ENCODE measurements around the gene IDH3G. TPM values are rescaled to one million over a fixed set of nuclear protein-coding genes. Genes with fewer than 3 reads are reported as not detected.

IDH3G gene
- polyA plus RNA-seq, 3 donors, result 115 to 201 (median 130) TPM

DNA sequence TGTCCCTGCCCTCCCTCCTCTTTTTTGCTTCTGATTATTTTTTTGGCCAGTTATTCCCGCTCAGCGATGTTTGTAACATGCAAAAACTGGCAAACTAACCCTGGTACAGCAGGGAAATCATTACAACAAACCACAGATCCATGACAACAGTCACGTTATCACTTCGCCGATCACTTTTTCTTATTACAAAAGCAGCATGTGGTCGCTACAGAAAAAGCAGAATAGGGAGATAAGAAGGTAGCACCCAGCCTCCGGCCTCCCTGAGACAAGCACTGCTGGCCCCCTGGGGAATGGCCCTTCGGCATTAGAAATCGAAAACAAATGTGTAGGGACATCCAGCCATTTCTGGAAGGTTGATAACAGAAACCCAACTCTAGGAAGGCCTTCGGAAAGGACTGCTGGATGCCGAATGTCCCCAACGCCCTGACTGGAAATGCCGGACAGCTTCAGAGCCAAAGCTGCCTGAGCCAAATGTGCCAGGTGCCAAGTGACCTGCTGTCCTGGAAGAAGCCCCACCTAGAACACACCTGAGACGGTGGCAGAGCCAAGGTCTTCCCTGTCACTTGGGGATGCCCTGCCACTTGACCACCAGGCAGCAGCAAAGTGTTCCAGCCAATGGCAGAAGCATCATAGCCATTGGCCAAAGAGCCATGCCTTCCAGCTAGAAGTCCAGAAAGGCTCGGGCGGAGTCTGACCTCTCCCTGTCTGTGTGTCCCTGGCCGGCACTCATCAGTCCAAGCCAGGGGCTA is 2.9 kb downstream of the IDH3G start:
- H3K36me3 ChIP-seq (replicated peaks in 1 of 2; ENCODE audit: control insufficient read depth in 1 of 2, insufficient read depth in 2 of 2, low read length in 2 of 2), result peaks cover 47 to 61% of the 10 kb centered on the region in 2 donors
- Mint-ChIP-seq H3K9me3 (peaks cover 0 to 30% (median 11%) of the 10 kb centered on the region in 7 donors), H3K27ac (no peak overlapping the region)

DNA sequence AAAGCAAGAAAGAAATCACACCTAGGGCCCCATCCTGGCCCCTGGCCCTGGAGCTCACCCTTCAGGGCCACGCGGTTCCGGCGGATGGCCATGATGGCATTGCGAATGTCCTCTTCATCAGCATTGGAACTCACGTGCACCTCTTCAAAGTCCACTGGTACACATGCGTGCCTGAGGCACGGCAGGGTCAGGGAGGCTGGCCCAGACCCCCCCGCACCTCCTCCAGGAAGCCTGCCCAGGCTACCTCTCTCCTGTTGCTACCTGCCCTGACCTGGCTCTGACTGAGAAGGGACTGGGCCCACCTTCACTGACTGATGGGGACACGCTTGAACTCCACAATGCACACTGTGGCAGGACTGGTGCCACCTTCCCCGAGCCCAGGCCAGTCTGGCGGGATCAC is 4.5 kb downstream of the IDH3G start:
- Histone ChIP-seq H3K36me3 (replicated peaks in 1 of 2; ENCODE audit: control insufficient read depth in 1 of 2, insufficient read depth in 2 of 2, low read length in 2 of 2) (peaks cover 58 to 69% of the 10 kb centered on the region in 2 donors), H3K27me3 (ENCODE audit: control insufficient read depth in 2 of 2, insufficient read depth in 2 of 2, low read length in 2 of 2) (no peaks in the 10 kb centered on the region), H3K4me2 (replicated peaks; ENCODE audit: extremely low read depth, low read length, poor library complexity, severe bottlenecking) (no peak overlapping the region), H2AFZ (ENCODE audit: insufficient read depth, low read depth, low read length, poor library complexity, severe bottlenecking) (no peak overlapping the region), H4K20me1 (ENCODE audit: insufficient read depth, low read length) (peaks cover 57% of the 10 kb centered on the region), H3K79me2 (ENCODE audit: insufficient read depth, low read length) (peaks cover 36% of the 10 kb centered on the region), H3K4me1 (ENCODE audit: control insufficient read depth in 1 of 2, insufficient read depth in 2 of 2, low read length in 2 of 2) (peaks cover 12 to 19% of the 10 kb centered on the region in 2 donors), H3K4me3 (replicated peaks in 1 of 3; ENCODE audit: low read depth in 2 of 3, low read length in 3 of 3) (no peak overlapping the region), H3K9ac (ENCODE audit: insufficient read depth, low read length, poor library complexity, severe bottlenecking) (no peak overlapping the region), H3K9me3 (replicated peaks in 1 of 2; ENCODE audit: control insufficient read depth in 1 of 2, insufficient read depth in 1 of 2, low read length in 2 of 2) (peaks cover 0 to 15% of the 10 kb centered on the region in 2 donors), H3K27ac (ENCODE audit: low read depth in 1 of 2, low read length in 2 of 2) (no peak overlapping the region)
- no peak for DNase-seq
- no peak for TF ChIP-seq CTCF (IDR thresholded peaks at IDR 0.05)
- Mint-ChIP-seq H3K27ac (peak overlapping the region in 1 of 7 donors; percentile 54), H3K36me3 (peaks cover 41 to 68% of the 10 kb centered on the region in 2 donors), H3K27me3 (ENCODE audit: low read depth in 3 of 3) (peaks cover 0 to 8% (median 2%) of the 10 kb centered on the region in 3 donors), H3K9me3 (peaks cover 0 to 18% (median 0%) of the 10 kb centered on the region in 7 donors), H3K4me3 (no peak overlapping the region), H3K4me1 (peaks cover 12% of the 10 kb centered on the region)
- 96% methylated on average over 7 of the region's 12 CpGs for WGBS (ENCODE audit: insufficient coverage)
- intact Hi-C loops (cut with micrococcal nuclease), result loop anchor here (5.0 to 10.0 kb wide), 4 partner anchors 135 to 835 kb away; partner anchors contain the start of gene ARHGAP4 (in 2 of the 2)

More for the DNA sequence above, 2.9 kb downstream of the IDH3G start:
- no peak overlapping the region for H3K27ac ChIP-seq (ENCODE audit: low read depth in 1 of 2, low read length in 2 of 2)
- no peak overlapping the region for H3K4me2 ChIP-seq (replicated peaks; ENCODE audit: extremely low read depth, low read length, poor library complexity, severe bottlenecking)
- TF ChIP-seq CTCF (IDR thresholded peaks at IDR 0.05), result no peak
- peaks cover 33 to 56% of the 10 kb centered on the region in 2 donors for H3K36me3 Mint-ChIP-seq
- H3K79me2 ChIP-seq (ENCODE audit: insufficient read depth, low read length), result peaks cover 51% of the 10 kb centered on the region
- DNase-seq, result no peak
- H3K9me3 ChIP-seq (replicated peaks in 1 of 2; ENCODE audit: control insufficient read depth in 1 of 2, insufficient read depth in 1 of 2, low read length in 2 of 2), result peaks cover 0 to 15% of the 10 kb centered on the region in 2 donors
- H3K27me3 Mint-ChIP-seq (ENCODE audit: low read depth in 3 of 3), result peaks cover 0 to 8% (median 2%) of the 10 kb centered on the region in 3 donors
- peaks cover 57% of the 10 kb centered on the region for H4K20me1 ChIP-seq (ENCODE audit: insufficient read depth, low read length)
- no peak overlapping the region for H3K9ac ChIP-seq (ENCODE audit: insufficient read depth, low read length, poor library complexity, severe bottlenecking)
- peaks cover 21 to 35% of the 10 kb centered on the region in 2 donors for H3K4me1 ChIP-seq (ENCODE audit: control insufficient read depth in 1 of 2, insufficient read depth in 2 of 2, low read length in 2 of 2)
- H3K4me3 ChIP-seq (replicated peaks in 1 of 3; ENCODE audit: low read depth in 2 of 3, low read length in 3 of 3), result no peak overlapping the region
- peaks cover 26% of the 10 kb centered on the region for H3K4me1 Mint-ChIP-seq
- H2AFZ ChIP-seq (ENCODE audit: insufficient read depth, low read depth, low read length, poor library complexity, severe bottlenecking), result no peak overlapping the region
- no peaks in the 10 kb centered on the region for H3K27me3 ChIP-seq (ENCODE audit: control insufficient read depth in 2 of 2, insufficient read depth in 2 of 2, low read length in 2 of 2)
- no peak overlapping the region for H3K4me3 Mint-ChIP-seq
- intact Hi-C loops (cut with micrococcal nuclease), result loop anchor here (5.0 to 10.0 kb wide), 4 partner anchors 134 to 836 kb away; partner anchors contain the start of gene ARHGAP4 (in 2 of the 2)
- 96% methylated on average over 10 of the region's 17 CpGs for WGBS (ENCODE audit: insufficient coverage)
